ENCODE data around the gene MUC5AC.

Gene MUC5AC

DNA sequence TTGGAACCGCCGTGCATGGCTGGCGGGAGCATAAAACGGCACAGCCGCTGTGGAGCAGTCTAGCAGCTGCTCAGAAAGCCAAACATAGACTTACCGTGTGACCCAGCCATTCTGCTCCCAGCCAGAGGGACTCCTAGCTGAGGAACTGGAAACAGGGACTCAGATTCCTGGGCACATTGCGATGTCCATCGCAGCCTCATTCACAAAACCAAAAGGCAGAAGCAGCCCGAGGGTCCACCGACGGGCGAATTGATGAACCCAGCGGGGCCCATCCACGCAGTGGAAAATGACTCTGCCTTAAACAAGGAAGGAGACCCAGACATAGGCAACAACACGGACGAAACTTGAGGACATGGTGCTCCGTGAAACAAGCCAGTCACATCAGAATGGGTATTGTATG is 59.4 kb downstream of the MUC5AC start:
- no peak for DNase-seq

DNA sequence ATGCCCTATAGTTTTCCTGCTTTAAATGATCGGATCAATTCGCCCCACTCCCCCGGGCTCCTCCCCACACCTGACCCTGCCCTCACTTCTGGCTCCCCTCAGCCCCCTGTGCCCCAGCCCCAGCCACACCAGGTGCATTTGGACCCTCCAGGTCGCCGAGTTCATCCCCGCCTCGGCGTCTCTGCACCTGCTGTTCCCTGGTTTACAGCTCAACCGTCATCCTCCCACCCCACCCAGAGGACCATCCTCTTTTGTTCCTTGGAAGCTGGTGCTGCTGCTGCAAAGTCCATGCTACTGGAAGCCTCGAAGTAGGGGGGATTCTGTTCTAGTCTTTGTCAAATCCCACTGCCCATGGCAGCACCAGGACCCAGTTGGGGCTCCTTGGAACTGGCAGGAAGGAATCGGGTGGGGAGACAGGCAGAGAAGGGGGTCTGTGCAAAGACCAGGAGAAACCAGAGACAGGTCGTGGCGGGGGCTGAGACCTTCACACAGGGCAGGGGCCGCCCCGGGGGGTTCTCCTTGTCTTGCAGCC is 60.6 kb downstream of the MUC5AC start:
- no peak for DNase-seq

DNA sequence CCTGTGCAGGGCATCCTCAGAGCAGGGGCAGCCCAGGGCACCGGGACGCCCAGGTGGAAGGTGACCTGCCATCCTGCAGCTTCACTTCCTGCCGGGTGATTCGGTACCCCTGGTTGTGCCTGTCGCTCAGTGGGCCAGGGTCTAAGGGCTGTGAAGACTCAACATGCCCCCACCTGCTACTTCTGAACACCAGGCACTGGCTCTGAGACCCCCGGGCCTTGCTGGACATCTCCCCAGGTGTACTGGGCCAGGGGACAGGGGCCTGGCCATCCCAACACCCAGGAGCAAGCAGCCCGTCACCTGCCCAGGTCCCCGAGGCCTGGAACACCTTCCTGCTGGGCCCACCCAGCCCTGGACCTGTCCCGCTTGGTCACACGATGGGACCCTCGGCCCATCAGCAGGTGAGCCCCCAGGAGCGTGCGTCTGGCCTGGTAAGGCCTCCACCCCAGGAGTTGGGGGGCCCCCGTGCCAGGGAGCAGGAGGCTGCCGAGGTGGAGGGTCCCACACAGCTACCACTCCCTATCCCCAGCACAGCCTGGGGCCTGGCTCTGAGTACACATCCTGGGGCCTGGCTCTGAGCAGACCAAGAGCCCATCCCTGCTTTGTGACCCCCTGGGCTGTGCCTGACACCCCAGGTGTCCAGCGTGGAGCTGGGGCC is 61.2 kb downstream of the MUC5AC start:
- no peak for DNase-seq

DNA sequence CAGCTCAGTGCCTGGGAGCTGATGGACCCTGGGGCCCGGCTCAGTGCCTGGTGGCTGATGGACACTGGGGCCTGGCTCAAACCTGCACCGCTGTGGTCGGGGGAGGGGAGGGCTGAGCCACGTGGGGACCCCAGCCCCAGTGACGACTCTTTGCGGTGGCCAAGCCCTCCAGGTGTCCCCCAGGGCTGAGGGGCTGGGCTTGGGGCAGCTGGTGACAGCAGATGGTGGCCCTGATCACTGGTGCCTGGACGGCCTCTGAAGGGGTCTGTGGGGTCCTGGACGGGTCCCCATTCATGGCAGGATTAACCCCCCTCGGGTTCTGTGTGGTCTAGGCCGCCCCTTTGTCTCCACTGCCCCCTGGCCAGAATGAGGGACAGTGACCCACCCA is 61.7 kb downstream of the MUC5AC start:
- DNase-seq = no peak

DNA sequence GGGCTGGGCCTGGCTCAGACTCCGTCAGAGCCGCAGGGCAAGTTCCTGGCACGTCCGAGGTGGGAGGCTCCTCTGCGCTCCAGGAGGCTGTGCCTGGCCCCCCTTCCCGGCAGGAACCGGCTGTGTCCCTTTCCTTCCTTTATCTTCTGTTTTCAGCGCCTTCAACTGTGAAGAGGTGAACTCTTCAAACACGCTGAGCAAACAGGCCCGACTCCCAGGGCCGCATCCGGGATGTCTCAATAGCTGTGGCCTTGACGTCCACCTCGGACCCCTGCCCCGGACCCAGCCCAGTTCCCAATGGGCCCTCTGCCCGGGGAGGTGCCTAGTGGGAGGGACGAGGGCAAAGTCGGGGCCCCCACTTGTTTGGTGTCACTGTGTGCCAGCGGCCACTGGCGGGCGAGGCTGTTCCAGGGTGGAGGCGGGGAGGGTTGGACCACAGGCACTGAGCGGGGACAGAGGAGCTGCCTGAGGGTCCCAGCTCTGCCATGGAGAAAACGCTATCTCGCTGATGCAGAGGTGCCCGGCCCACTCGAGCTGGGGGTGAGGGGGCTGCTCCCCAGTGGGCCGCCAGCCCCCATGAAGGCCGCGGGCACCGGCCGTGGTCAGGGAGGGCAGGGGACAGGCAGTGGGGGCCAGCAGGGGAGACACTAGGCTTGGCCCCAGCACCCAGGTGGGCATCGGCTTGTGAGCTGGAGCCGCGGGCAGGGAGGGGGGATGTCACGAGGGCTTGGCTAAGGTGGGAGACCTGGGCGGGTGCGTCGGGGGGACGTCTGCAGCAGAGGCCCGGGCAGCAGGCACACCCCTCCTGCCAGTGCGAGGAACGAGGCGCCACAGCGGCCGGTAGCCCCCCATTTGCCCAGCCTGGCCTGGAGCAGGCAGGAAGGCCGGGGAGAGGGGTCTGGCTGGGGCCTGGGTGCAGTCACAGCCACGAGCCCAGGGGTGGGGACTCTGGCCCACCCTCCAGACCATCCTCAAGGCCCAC is 62.4 kb downstream of the MUC5AC start:
- no peak for DNase-seq

DNA sequence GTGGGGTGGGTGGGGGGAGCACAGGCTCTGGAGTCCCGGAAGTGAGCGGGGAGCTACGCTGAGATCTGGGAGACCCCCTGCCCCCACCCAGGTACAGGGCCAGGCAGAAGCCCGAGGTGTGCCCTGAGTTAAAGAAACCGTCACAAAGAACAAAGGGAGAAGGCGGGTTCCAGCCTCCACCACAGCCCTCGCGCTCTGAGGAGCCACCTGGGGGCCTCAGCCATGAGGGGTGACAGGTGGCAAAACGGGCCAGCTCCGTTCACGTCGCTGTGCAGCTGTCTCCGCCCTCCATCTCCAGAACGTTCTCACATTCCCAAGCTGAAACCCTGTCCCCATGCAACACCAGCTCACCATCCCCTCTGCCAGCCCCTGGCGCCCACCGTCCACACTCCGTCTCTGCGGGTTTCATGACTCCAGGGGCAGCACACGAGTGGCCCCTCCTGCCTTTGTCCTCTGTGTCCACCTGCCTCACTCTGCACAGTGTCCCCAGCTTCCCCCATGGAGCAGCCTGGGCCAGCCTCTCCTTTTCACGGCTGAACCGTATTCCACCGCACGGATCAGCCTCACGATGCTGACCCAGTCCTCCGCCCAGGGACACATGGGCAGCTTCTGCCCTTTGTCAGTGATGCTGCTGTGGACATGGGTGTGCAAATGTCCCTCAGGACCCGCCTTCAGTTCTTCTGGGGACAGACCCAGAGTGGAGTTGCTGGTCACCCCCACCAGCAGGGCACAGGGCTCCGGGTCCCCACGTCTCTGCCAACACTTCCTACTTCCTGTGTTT is 63.4 kb downstream of the MUC5AC start:
- DNase-seq = no peak

DNA sequence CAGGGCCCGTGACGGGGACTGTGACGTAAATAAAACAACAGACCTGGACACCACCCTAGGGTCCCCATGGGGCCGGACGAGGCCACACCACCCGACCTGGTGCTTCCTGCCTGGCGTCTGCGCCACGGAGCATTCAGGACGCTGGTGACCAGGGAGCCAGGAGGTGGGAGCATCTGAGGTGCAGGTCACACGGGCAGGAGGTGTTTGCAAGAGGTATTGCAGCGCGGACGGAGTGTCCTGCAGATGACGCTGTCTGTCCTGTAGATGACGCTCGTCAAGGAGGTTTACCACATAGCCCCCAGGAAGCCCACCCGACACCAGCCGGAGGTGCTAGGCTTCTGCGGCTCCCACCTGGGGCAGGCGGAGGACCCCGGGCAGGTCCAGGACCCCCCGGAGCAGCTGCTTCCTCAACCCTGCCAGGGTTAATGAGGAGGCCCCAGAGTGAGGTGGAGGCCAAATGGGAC is 64.1 kb downstream of the MUC5AC start:
- no peak for DNase-seq

DNA sequence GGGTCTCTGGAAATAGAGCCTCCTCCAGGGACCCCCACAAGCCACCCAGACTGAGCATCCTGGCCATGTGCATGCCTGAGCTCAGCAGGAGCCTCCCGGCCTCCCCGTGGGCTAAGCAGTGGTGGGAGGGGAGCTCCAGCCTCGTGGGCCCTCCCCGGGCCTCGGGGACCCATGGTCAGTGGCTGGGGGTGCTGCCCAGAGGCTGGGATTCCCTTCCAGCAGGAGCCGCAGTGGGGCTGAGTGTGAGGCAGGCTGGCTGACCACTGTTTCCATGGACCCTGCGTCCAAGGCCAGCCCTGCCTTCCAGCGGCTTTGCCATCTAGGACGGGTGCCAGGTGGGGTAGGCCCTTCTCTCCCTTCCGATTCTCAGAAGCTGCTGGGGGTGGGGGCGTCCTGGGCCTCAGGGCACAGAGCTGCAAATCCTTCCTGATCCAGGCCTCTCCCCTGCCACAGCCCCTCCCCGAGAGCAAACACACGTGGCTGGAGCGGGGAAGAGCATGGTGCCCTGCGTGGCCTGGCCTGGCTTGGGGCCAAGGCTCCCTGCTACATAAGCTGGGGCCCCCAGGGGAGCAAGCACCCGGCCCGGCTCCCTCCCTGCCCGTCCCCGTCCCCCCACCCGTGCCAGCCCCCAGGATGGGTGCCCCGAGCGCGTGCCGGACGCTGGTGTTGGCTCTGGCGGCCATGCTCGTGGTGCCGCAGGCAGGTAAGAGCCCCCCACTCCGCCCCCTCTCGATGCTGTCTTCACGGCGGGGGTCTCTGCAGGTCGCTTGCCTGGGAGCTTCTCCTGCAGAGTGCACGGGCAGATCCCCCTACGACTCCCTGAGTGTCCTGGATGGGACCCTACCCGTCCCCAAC is 65.0 kb downstream of the MUC5AC start, which contains the start of gene MUC5B:
Gene MUC5B, plus strand, starts transcription at position 576 of the 855 bp plus-strand sequence. Its CDS starts 58 bp downstream, at position 634.
- no peak for DNase-seq

DNA sequence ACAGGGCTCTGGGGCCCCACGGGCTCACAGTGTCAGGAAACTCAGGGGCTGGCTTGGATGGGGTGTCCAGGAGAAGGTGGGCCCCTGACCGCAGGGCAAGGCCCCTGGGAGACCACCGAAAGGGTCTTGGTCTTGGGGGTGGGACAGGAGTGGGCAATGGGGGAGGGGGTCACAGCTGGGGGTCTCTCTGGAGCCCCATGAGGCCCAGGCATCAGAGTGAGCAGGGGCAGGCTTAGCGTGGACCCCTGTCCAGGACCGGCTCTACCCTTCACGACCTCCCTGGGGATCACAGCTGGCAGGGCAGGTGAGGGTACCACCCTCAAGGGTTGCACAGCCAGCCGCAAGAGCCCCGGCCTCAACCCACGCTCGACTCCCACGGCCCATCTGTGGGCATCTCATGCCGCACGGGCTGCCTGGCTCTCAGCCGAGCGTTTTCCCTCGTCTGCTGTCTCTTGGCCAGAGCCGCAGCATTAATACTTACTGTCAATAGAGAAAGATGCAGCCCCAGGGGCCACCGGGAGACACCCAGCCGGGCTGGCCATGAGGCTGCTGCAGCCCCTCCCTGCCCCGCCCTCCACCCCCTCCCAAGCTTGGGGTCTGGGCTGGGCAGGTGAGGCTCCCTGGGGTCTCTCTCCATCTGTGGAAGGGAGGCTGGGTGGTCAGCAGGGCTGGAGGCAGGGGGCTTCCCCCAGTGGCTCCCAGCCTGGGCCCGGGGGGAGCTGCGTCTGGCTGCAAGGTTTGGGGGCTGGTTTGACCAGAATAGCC is 65.8 kb downstream of the MUC5AC start:
- no peak for DNase-seq

DNA sequence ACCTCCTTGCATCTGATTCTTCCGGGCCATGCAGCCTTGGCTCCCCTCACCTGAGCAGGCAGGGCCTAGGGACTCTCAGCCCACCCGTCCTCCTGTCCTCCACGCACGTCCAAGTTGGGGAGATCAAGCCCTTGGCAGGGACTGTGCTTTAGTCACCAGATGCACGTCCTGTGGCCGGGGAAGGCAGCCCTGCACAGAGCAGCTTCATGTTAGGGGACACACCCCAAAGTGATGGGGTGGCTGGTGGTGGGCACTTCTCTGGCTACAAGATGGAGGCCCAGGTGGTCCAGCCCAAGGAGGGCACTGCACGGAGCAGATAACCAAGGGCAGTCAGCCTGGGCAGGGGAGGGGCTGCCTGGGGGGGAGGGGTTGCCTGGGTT is 66.3 kb downstream of the MUC5AC start:
- no peak for DNase-seq

DNA sequence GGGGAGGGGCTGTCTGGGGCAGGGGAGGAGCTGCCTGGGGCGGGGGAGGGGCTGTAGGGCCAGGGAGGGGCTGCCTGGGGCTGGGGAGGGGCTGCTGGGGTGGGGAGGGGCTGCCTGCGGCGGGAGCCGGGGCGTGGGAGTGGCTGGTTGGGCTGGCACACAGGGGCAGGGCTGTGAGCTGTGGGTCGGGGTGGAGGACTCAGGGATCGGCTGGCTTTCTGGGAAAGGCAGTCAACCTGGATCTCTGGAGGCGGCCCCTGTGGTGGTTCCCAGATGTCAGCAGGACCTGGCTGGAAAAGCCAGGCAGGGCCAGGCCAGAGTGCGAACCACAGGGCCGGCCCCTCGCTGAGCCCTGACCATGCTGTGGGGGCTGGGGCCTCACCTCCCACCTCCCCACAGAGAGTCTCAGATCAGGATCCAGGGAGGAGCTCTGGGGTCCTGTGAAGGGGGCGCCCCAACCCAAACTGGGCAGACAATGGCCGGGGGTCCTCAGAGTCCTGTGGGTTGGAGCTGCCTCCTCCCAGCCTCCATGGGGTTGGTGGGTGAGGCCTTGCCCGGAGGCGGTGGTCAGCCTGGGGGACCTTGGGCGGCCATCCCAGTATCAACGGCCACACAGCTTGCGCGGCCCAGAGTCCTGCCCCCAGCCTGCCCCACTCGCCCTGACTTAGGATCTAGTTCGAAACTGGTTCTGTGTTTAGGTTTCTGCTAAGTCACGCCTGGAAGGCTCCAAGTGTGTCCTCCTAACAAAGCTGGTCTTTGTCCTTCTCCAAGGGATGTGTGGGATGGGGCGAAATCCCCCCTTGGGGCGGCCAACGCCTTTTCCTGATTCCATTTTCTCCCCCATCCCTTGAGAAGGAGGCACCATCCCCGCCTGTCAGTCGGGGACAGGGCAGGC is 67.0 kb downstream of the MUC5AC start:
- DNase-seq = no peak

DNA sequence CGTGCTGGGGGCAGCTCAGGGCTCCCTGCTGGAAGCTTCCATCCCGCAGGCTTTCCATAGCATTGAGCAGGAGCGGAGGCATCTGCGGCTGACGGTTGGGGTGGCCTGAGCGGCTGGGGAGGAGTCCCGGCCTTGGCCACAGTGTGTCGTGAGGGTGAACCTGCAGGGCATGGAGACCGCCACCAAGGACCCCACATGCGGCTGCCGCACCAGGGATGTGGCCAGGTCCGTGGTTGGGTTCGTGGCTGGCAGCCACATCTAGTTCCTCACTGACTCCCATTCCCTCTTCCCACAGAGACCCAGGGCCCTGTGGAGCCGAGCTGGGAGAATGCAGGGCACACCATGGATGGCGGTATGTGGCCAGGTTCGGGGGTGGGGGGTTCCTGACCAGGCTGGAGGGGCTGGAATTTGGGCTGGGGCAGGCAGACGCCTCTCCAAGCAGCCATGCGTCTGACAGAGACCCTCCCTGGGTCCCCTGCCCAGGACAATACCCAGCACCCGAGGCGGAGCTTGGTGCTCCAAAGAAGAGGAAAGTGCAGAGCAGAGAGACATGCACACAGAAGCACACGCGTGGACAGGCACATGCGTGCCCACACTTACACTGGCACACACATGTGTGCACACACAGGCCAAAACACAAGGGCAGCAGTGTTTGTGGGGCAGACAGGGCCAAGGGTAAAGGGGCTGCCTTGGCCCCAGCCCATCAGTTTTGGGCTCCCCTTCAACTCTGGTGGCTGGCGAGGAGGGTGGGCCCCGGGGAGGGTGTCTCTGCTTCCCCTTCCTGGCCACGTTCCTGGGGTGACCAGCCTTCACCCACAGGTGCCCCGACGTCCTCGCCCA is 67.9 kb downstream of the MUC5AC start:
- DNase-seq = no peak

DNA sequence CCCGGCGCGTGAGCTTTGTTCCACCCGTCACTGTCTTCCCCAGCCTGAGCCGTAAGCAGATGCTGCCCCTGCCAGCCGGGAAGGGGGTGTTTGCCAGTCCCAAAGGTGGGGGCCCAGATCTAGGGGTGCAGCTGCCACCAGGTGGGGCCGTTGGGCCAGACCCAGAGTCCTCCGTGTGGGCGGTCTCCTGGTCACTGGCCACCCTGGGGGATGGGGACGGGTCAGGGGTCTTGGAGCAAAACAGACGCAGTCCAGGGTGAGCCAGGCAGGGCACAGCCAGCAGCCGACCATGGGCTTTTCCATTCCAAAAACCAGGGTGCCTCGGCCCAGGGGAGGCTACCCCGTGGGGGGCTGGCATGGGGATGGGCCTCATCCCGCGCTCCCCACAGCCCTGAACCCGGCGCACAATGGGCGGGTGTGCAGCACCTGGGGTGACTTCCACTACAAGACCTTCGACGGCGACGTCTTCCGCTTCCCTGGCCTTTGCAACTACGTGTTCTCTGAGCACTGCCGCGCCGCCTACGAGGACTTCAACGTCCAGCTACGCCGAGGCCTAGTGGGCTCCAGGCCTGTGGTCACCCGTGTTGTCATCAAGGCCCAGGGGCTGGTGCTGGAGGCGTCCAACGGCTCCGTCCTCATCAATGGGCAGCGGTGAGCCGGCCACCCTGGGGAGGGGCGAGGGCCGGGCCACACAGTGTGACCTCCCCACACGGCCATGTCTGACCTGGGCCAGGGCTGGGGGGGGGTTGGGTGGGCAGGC is 68.7 kb downstream of the MUC5AC start:
- no peak for DNase-seq

DNA sequence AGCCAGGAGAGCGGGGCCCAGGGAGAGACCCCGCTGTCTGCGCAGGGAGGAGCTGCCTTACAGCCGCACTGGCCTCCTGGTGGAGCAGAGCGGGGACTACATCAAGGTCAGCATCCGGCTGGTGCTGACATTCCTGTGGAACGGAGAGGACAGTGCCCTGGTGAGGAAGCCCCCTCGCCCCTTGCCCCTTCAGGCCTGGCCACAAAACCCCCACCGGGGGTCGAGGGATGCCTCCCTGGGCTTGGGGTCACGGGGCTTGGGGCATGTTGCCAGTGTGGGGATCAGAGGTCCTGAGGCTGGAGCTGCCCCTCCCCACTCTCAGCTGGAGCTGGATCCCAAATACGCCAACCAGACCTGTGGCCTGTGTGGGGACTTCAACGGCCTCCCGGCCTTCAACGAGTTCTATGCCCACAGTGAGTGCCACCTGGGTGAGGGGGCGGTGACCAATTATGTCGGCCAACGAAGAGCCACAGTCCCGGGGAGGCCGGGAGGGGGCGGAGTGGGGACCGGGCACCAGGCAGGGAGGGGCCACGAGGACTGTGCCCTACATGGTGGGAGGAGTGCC is 69.3 kb downstream of the MUC5AC start:
- no peak for DNase-seq

DNA sequence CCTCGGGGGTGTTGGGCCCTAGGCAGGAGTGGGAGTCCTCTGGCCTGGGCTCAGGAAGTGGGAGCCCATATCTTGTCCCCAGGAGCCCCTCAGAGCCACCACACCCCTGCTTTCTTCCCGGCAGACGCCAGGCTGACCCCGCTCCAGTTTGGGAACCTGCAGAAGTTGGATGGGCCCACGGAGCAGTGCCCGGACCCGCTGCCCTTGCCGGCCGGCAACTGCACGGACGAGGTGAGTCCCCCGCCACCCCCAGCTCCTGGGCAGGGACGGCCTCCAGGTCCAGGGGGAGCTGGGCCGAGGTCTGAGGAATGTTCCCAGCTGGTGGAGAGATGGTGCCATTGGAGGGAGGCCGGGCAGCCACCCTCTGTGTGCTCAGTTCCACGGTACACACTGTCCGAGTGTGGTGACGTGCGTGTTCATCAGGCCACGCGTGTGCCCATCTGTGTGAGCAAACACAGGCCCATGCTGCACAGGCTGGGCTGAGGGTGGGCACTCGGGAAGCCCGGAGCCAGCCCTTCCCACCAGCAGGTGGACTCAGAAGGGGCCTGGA is 69.9 kb downstream of the MUC5AC start:
- DNase-seq = no peak

DNA sequence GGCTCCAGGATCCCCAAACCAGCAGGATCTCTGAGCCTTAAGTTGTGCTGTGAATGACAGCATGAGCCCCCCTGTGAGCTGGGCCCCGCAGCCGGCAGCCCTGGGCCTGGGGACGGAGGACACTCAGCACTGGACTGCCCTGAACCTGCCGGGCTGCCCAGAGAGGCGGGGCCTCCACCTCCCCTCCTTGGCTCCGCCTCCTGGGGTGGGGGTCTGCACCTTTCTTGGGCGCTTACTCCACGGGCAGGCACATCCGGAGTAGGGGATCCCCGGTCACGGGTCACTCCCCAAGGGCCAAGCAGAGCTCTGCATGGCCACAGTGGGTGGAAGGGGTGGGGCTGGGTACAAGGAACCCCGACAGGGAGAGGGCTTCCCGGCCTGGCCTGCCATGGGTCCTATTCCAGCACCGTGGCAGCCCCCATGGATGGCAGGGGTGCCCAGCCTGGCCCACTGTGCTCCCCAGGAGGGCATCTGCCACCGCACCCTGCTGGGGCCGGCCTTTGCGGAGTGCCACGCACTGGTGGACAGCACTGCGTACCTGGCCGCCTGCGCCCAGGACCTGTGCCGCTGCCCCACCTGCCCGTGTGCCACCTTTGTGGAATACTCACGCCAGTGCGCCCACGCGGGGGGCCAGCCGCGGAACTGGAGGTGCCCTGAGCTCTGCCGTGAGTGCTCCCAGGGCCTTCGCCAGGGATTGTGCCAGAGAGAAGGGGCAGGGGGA is 70.5 kb downstream of the MUC5AC start:
- no peak for DNase-seq

DNA sequence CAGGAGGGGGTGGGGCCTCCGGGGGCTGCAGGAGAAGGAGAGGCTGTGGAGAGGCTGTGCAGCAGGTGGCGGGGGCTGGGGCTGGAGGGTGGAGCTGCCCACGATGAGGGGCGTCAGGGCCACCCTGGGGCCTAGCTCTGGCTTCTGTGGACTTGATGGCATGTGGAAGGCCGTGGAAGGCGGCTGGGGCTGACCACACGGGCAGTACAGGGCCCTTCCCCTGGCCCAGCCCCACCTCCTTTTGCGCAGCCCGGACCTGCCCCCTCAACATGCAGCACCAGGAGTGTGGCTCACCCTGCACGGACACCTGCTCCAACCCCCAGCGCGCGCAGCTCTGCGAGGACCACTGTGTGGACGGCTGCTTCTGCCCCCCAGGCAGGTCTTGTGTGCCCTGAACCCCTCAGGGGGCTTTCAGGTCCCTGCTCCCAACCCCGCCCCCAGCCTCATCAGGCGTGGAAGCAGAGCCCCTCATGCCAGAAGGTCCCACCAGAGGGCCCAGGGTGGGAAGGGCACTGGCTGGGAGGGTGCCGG is 71.2 kb downstream of the MUC5AC start:
- DNase-seq = no peak
